HCT116 (cell line): ENCODE measurements around the gene SPTB.

ENCODE experiments used
- EZH2 ChIP-seq: fragments of 200-600 bp; sonication (generic); IDR thresholded peaks from 2 replicates; pipeline ENCODE4 v1.6.1; 2017; ENCODE audit warnings: antibody characterized with exemption, mixed run types
- EZH2phosphoT487 ChIP-seq: fragments of 200-600 bp; IDR thresholded peaks from 2 replicates; pipeline ENCODE4 v1.6.1; 2018; ENCODE audit warnings: antibody characterized with exemption, borderline replicate concordance
- POLR2A ChIP-seq: IDR thresholded peaks from 2 replicates; pipeline ENCODE4 v1.7.0; 2011; ENCODE audit warnings: borderline replicate concordance; ENCODE audit not compliant: insufficient read depth, insufficient read length; ENCODE audit errors: extremely low read depth
- POLR2AphosphoS5 ChIP-seq: IDR thresholded peaks from 2 replicates; pipeline ENCODE4 v1.6.1; 2011; ENCODE audit warnings: mild to moderate bottlenecking, low read depth, low read length, moderate library complexity
- YY1 ChIP-seq: IDR thresholded peaks from 2 replicates; pipeline ENCODE4 v1.6.1; 2011; ENCODE audit warnings: low read length, low read depth, moderate library complexity, mild to moderate bottlenecking; ENCODE audit not compliant: insufficient replicate concordance; ENCODE audit errors: extremely low read depth
- ZFX ChIP-seq: fragments of 450-650 bp; IDR thresholded peaks from 2 replicates; pipeline ENCODE4 v1.6.1; 2017
- TF ChIP-seq, protein P1 (sequence below), 3 experiments: fragments of 200-600 bp in 1 of 3; sonication (generic) in 1 of 3; IDR thresholded peaks in 2 of 3; conservative IDR thresholded peaks in 1 of 3; 2 replicates each; pipeline ENCODE4 v1.5.1; 2012 to 2017; ENCODE audit warnings: low read depth in 2 of 3, low read length in 2 of 3, antibody characterized with exemption in 1 of 3, borderline replicate concordance in 1 of 3, control low read depth in 1 of 3, mild to moderate bottlenecking in 1 of 3, mixed read lengths in 1 of 3, mixed run types in 1 of 3, moderate library complexity in 1 of 3; ENCODE audit not compliant: insufficient read depth in 1 of 3
- TF ChIP-seq, protein P2 (sequence below): IDR thresholded peaks from 2 replicates; pipeline ENCODE4 v1.6.1; 2011; ENCODE audit warnings: mild to moderate bottlenecking, low read length, moderate library complexity; ENCODE audit not compliant: insufficient replicate concordance; ENCODE audit errors: extremely low read depth

DNA sequence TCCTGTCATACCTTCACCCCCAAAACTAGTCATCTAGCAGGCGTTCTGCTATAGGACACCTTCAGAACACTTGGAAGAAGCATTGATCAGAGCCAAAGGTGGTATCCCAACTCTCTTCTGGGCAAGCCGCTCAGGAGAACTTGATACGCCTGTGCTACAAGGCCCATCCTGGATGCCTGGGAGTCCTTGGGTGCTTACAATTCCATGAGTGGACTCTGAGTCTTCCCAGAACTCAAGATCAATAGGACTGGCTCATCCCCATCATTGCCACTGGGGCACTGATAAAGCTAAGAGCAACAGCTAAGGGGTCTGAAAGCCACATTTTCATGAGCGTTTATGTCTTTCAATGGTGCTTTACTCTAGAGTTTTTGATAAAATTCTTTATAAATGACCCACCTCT is 1.9 kb downstream of the SPTB start:
- TF ChIP-seq YY1 (no peak), POLR2AphosphoS5 (no peak), EZH2 (no peak), EZH2phosphoT487 (no peak), ZFX (no peak), POLR2A (no peak)
- TF ChIP-seq, protein P1, sequence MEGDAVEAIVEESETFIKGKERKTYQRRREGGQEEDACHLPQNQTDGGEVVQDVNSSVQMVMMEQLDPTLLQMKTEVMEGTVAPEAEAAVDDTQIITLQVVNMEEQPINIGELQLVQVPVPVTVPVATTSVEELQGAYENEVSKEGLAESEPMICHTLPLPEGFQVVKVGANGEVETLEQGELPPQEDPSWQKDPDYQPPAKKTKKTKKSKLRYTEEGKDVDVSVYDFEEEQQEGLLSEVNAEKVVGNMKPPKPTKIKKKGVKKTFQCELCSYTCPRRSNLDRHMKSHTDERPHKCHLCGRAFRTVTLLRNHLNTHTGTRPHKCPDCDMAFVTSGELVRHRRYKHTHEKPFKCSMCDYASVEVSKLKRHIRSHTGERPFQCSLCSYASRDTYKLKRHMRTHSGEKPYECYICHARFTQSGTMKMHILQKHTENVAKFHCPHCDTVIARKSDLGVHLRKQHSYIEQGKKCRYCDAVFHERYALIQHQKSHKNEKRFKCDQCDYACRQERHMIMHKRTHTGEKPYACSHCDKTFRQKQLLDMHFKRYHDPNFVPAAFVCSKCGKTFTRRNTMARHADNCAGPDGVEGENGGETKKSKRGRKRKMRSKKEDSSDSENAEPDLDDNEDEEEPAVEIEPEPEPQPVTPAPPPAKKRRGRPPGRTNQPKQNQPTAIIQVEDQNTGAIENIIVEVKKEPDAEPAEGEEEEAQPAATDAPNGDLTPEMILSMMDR (IDR thresholded peaks at IDR 0.05 in 2 of 3, conservative IDR thresholded peaks at IDR 0.05 in 1 of 3; ENCODE audit: borderline replicate concordance in 1 of 3, insufficient read depth in 1 of 3, low read depth in 2 of 3, low read length in 2 of 3) = no peak
- TF ChIP-seq, protein P2, sequence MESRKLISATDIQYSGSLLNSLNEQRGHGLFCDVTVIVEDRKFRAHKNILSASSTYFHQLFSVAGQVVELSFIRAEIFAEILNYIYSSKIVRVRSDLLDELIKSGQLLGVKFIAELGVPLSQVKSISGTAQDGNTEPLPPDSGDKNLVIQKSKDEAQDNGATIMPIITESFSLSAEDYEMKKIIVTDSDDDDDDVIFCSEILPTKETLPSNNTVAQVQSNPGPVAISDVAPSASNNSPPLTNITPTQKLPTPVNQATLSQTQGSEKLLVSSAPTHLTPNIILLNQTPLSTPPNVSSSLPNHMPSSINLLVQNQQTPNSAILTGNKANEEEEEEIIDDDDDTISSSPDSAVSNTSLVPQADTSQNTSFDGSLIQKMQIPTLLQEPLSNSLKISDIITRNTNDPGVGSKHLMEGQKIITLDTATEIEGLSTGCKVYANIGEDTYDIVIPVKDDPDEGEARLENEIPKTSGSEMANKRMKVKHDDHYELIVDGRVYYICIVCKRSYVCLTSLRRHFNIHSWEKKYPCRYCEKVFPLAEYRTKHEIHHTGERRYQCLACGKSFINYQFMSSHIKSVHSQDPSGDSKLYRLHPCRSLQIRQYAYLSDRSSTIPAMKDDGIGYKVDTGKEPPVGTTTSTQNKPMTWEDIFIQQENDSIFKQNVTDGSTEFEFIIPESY = no peak
